H1 (cell line): ENCODE results near the gene KLHL29.

ENCODE experiments used
- JUN ChIP-seq: IDR thresholded peaks from 2 replicates; pipeline ENCODE4 v1.6.1; 2011; ENCODE audit warnings: low read depth, mild to moderate bottlenecking, improper control_type of control experiment, low read length
- PHF8 ChIP-seq: fragments of 200-600 bp; sonication (generic); conservative IDR thresholded peaks from 2 replicates; pipeline ENCODE4 v1.7.1; 2012; ENCODE audit warnings: low read depth, mild to moderate bottlenecking, inconsistent platforms, low read length, moderate library complexity
- POLR2A ChIP-seq, 2 experiments: IDR thresholded peaks; 1 replicate in 1 of 2; 2 replicates in 1 of 2; pipeline ENCODE4 v1.6.1; 2011; ENCODE audit warnings: low read depth in 2 of 2, low read length in 2 of 2, mild to moderate bottlenecking in 2 of 2; ENCODE audit errors: control extremely low read depth in 1 of 2
- POLR2AphosphoS5 ChIP-seq: IDR thresholded peaks from 2 replicates; pipeline ENCODE4 v1.6.1; 2011; ENCODE audit warnings: low read depth, low read length
- SIN3A ChIP-seq, 2 experiments: IDR thresholded peaks in 1 of 2; conservative IDR thresholded peaks in 1 of 2; 2 replicates each; pipeline ENCODE4 v1.6.1; 2011 to 2012; ENCODE audit warnings: low read length in 2 of 2, improper control_type of control experiment in 1 of 2, low read depth in 1 of 2, mild to moderate bottlenecking in 1 of 2
- SIX5 ChIP-seq: IDR thresholded peaks from 2 replicates; pipeline ENCODE4 v1.6.1; 2011; ENCODE audit warnings: mild to moderate bottlenecking, low read depth, low read length
- TBP ChIP-seq: IDR thresholded peaks from 2 replicates; pipeline ENCODE4 v1.6.1; 2011; ENCODE audit warnings: low read depth, low read length, improper control_type of control experiment
- YY1 ChIP-seq: IDR thresholded peaks from 2 replicates; pipeline ENCODE4 v1.6.1; 2011; ENCODE audit warnings: low read depth, mild to moderate bottlenecking, low read length
- TF ChIP-seq, protein P1 (sequence below), 3 experiments: IDR thresholded peaks; 1 replicate in 2 of 3; 2 replicates in 1 of 3; pipeline versions ENCODE4 v1.5.1 to v1.6.1; 2011; ENCODE audit warnings: low read length in 3 of 3, mild to moderate bottlenecking in 3 of 3, inconsistent platforms in 2 of 3, low read depth in 1 of 3, moderate library complexity in 1 of 3; ENCODE audit not compliant: insufficient read depth in 1 of 3; ENCODE audit errors: control extremely low read depth in 1 of 3

DNA sequence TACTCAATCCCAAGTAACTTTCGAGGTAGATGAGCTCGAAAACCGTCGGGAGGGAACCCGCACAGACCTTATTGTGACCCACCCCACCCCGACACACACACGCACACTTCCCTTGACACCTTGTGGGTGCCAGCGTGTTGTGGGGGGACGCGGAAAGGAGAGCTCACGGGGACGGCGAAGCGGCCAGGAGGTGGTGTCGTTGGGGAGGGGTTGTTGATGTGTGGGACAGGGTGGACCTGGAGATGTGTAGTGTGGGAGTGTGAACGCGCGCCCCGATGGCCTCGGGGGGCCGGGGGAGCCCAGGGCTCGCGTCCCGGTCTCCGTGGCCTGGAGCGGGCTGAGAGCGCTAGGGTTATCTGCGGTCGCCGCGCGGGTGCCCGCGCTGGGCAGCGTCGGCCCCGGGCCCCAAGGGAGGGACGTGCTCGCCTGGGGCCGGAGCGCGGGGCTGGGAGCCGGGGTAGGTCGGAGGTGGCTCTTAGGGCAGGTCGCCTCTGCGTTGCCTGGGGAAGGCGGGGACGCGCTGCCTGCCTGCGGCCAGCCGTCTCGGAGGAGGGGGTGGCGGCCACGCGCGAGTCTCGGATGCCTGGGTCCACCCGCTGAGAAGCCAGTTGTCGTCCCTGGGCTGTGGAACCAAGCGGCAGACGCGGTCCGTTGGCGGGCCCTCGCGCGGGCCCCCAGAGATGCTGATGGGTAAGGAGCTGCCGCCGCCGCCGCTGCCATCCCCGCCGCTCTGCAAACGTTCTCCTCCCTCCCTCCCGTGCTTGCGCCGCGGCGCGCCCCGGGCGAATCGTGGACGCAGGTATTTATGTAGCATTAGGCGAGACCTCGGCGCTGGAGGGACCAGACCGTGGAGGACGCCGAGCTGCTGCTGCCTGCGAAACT lies 1.6 kb downstream of the KLHL29 start:
- TF ChIP-seq POLR2A (IDR thresholded peaks at IDR 0.05; ENCODE audit: control extremely low read depth in 1 of 2, low read depth in 2 of 2, low read length in 2 of 2), result no peak
- no peak for TF ChIP-seq SIX5
- no peak for TF ChIP-seq YY1
- TF ChIP-seq TBP, result no peak; the same call in 1 of the 2 replicates
- TF ChIP-seq, protein P1, sequence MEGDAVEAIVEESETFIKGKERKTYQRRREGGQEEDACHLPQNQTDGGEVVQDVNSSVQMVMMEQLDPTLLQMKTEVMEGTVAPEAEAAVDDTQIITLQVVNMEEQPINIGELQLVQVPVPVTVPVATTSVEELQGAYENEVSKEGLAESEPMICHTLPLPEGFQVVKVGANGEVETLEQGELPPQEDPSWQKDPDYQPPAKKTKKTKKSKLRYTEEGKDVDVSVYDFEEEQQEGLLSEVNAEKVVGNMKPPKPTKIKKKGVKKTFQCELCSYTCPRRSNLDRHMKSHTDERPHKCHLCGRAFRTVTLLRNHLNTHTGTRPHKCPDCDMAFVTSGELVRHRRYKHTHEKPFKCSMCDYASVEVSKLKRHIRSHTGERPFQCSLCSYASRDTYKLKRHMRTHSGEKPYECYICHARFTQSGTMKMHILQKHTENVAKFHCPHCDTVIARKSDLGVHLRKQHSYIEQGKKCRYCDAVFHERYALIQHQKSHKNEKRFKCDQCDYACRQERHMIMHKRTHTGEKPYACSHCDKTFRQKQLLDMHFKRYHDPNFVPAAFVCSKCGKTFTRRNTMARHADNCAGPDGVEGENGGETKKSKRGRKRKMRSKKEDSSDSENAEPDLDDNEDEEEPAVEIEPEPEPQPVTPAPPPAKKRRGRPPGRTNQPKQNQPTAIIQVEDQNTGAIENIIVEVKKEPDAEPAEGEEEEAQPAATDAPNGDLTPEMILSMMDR (IDR thresholded peaks at IDR 0.05; ENCODE audit: control extremely low read depth in 1 of 3, insufficient read depth in 1 of 3, low read depth in 1 of 3, low read length in 3 of 3), result no peak
- TF ChIP-seq POLR2AphosphoS5, result no peak
- no peak for TF ChIP-seq SIN3A (conservative IDR thresholded peaks at IDR 0.05 in 1 of 2, IDR thresholded peaks at IDR 0.05 in 1 of 2; ENCODE audit: low read depth in 1 of 2, low read length in 2 of 2)
- no peak for TF ChIP-seq PHF8
- no peak for TF ChIP-seq JUN
